ENCODE results near the gene SNAP29.

DNA sequence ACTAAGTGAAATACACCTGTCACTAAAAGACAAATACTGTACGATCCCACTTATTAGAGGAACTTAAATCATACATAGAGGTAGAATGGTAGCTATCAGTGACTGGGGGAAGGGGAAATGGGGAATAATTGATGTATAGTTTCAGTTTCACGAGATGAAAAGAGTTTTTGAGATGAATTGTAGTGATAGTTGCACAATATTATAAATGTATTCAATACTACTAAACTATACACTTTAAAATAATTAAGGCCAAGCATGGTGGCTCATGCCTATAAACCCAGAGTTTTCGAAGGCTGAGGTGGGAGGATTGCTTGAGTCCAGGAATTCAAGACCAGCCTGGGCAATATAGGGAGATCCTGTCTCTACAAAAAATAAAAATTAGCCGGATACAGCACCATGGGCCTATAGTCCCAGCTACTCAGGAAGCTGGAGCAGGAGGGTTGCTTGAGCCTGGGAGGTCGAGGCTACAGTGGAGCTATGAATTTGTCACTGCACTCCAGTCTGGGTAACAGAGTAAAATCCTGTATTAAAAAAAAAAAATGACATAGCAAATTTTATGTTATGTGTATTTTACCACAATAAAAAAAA lies 44.5 kb upstream of the SNAP29 start:
- TF ChIP-seq, protein P1, sequence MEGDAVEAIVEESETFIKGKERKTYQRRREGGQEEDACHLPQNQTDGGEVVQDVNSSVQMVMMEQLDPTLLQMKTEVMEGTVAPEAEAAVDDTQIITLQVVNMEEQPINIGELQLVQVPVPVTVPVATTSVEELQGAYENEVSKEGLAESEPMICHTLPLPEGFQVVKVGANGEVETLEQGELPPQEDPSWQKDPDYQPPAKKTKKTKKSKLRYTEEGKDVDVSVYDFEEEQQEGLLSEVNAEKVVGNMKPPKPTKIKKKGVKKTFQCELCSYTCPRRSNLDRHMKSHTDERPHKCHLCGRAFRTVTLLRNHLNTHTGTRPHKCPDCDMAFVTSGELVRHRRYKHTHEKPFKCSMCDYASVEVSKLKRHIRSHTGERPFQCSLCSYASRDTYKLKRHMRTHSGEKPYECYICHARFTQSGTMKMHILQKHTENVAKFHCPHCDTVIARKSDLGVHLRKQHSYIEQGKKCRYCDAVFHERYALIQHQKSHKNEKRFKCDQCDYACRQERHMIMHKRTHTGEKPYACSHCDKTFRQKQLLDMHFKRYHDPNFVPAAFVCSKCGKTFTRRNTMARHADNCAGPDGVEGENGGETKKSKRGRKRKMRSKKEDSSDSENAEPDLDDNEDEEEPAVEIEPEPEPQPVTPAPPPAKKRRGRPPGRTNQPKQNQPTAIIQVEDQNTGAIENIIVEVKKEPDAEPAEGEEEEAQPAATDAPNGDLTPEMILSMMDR (IDR thresholded peaks at IDR 0.05), result no peak
- no peak for TF ChIP-seq POLR2A (IDR thresholded peaks at IDR 0.05)
